Prostate gland (tissue), 2 donors: Measurements from ENCODE around the gene NYNRIN.

Source experiments
- POLR2A ChIP-seq: fragments of 450-650 bp; IDR thresholded peaks from one replicate; pipeline ENCODE4 v1.6.1; 2016; ENCODE audit warnings: antibody characterized with exemption, mild to moderate bottlenecking
- TF ChIP-seq, protein P1 (sequence below), 4 experiments: fragments of 200-600 bp in 2 of 4; fragments of 450-650 bp in 2 of 4; sonication (generic) in 2 of 4; IDR thresholded peaks; 1 replicate in 3 of 4; 2 replicates in 1 of 4; pipeline ENCODE4 v1.5.1; 2016 to 2019; ENCODE audit warnings: antibody characterized with exemption in 4 of 4, mild to moderate bottlenecking in 2 of 4, moderate library complexity in 2 of 4

DNA sequence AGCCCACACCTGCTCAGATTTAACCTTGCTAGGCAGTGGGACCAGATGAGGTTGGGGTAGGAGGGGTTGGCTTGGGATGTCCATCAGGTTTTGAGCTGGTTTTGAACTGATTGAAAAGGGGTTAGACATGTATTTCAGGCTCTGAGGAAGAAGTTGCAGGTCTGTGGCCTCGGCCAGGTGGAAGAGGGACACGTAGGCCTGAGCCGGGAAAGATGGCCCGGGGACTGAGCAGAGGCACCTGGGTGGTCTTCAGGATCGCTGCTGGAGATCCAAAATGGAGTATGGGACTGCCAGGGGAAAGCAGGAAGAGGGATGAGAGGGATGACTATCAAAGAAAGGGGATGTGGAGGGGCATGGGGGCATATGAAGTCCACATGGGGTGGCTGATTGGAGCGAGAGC, 7.6 kb downstream of the NYNRIN start:
- TF ChIP-seq, protein P1, sequence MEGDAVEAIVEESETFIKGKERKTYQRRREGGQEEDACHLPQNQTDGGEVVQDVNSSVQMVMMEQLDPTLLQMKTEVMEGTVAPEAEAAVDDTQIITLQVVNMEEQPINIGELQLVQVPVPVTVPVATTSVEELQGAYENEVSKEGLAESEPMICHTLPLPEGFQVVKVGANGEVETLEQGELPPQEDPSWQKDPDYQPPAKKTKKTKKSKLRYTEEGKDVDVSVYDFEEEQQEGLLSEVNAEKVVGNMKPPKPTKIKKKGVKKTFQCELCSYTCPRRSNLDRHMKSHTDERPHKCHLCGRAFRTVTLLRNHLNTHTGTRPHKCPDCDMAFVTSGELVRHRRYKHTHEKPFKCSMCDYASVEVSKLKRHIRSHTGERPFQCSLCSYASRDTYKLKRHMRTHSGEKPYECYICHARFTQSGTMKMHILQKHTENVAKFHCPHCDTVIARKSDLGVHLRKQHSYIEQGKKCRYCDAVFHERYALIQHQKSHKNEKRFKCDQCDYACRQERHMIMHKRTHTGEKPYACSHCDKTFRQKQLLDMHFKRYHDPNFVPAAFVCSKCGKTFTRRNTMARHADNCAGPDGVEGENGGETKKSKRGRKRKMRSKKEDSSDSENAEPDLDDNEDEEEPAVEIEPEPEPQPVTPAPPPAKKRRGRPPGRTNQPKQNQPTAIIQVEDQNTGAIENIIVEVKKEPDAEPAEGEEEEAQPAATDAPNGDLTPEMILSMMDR (IDR thresholded peaks at IDR 0.05): no peak
- TF ChIP-seq POLR2A: no peak
